ACC112 (cell line): Measurements from ENCODE around the gene SPAG7.

ENCODE experiments used
- H2AFZ ChIP-seq: fragments of 200-600 bp; sonication (generic); one replicate; pipeline ENCODE4 v1.6.0; 2017; ENCODE audit warnings: antibody characterized with exemption, low read length; ENCODE audit not compliant: unreplicated experiment
- H3K27ac ChIP-seq: fragments of 200-600 bp; sonication (generic); 2 replicates; pipeline ENCODE4 v1.5.1; 2014; ENCODE audit warnings: low read depth, mild to moderate bottlenecking, antibody characterized with exemption, low read length, moderate library complexity
- H3K27me3 ChIP-seq: fragments of 200-600 bp; sonication (generic); 2 replicates; pipeline ENCODE4 v1.6.1; 2014; ENCODE audit warnings: mild to moderate bottlenecking, antibody characterized with exemption, low read length, moderate library complexity, mixed read lengths; ENCODE audit not compliant: insufficient read depth
- H3K36me3 ChIP-seq: fragments of 200-600 bp; sonication (generic); 2 replicates; pipeline ENCODE4 v1.6.1; 2016; ENCODE audit warnings: mild to moderate bottlenecking, antibody characterized with exemption, low read length, moderate library complexity, mixed read lengths; ENCODE audit not compliant: insufficient read depth
- H3K4me1 ChIP-seq: fragments of 200-600 bp; sonication (generic); one replicate; pipeline ENCODE4 v1.6.1; 2016; ENCODE audit warnings: low read length, mixed read lengths; ENCODE audit not compliant: insufficient read depth, unreplicated experiment, control insufficient read depth
- H3K4me3 ChIP-seq: fragments of 200-600 bp; sonication (generic); 2 replicates; pipeline ENCODE4 v1.5.1; 2014; ENCODE audit warnings: mild to moderate bottlenecking, low read depth, low read length
- H3K79me2 ChIP-seq: fragments of 200-600 bp; sonication (generic); one replicate; pipeline ENCODE4 v1.6.0; 2016; ENCODE audit warnings: low read length; ENCODE audit not compliant: control insufficient read depth, unreplicated experiment, insufficient read depth

Gene SPAG7

GRCh38 chr17:4997302-4998026, 29.8 kb upstream of the SPAG7 start, which contains the start of the genes INCA1 and KIF1C:
INCA1 (minus strand) TSS chr17:4997522; CDS start chr17:4994437, 3,085 bp downstream.
KIF1C (plus strand) TSS chr17:4997950; CDS start chr17:5000247, 2,297 bp downstream.
- peak within 1 kb of the TSS; percentile 98 for H3K4me3 ChIP-seq
- H3K27me3 ChIP-seq: no peaks in the 10 kb centered on the region
- H2AFZ ChIP-seq: peak within 1 kb of the TSS; percentile 92
- H3K36me3 ChIP-seq: peaks cover 14% of the 10 kb centered on the region; the same call in 1 of the 2 replicates
- H3K79me2 ChIP-seq: peaks cover 38% of the 10 kb centered on the region
- peak within 1 kb of the TSS; percentile 55 for H3K27ac ChIP-seq
- H3K4me1 ChIP-seq: peaks cover 19% of the 10 kb centered on the region

- H3K27me3 ChIP-seq: no peaks in the 10 kb centered on the region
- H3K79me2 ChIP-seq: peaks cover 17% of the 10 kb centered on the region
- H3K27ac ChIP-seq: no peak overlapping the region
- H3K36me3 ChIP-seq: no peaks in the 10 kb centered on the region
- peaks cover 13% of the 10 kb centered on the region for H3K4me1 ChIP-seq
- no peak overlapping the region for H2AFZ ChIP-seq
- H3K4me3 ChIP-seq: no peak overlapping the region
These were observed 26.5 kb upstream of the SPAG7 start for GRCh38 chr17:4994081-4994595.

GRCh38 chr17:4987767-4988567, 20.4 kb upstream of the SPAG7 start:
- H3K27me3 ChIP-seq: no peaks in the 10 kb centered on the region
- peaks cover 18% of the 10 kb centered on the region for H3K79me2 ChIP-seq
- H3K36me3 ChIP-seq: no peaks in the 10 kb centered on the region
- H2AFZ ChIP-seq: peak overlapping the region; percentile 88
- peak overlapping the region; percentile 80 for H3K4me3 ChIP-seq
- H3K4me1 ChIP-seq: peaks cover 28% of the 10 kb centered on the region
- peak overlapping the region; percentile 46 for H3K27ac ChIP-seq

- H2AFZ ChIP-seq: peak within 1 kb of the TSS; percentile 88
- peak within 1 kb of the TSS; percentile 80 for H3K4me3 ChIP-seq
- H3K79me2 ChIP-seq: peaks cover 18% of the 10 kb centered on the region
- peak within 1 kb of the TSS; percentile 46 for H3K27ac ChIP-seq
- no peaks in the 10 kb centered on the region for H3K36me3 ChIP-seq
- H3K4me1 ChIP-seq: peaks cover 37% of the 10 kb centered on the region
- H3K27me3 ChIP-seq: no peaks in the 10 kb centered on the region
These were observed 19.5 kb upstream of the SPAG7 start, which contains the start of gene CAMTA2 for GRCh38 chr17:4986951-4987766. CAMTA2 (minus strand) TSS chr17:4987675; CDS start chr17:4986222, 1,453 bp downstream.

- H3K27me3 ChIP-seq: no peaks in the 10 kb centered on the region
- peak overlapping the region; percentile 11 for H3K27ac ChIP-seq
- H3K4me1 ChIP-seq: peaks cover 41% of the 10 kb centered on the region
- H3K79me2 ChIP-seq: peaks cover 18% of the 10 kb centered on the region
- no peaks in the 10 kb centered on the region for H3K36me3 ChIP-seq
- peak overlapping the region; percentile 9 for H2AFZ ChIP-seq
- H3K4me3 ChIP-seq: peak overlapping the region; percentile 80
These were observed 18.8 kb upstream of the SPAG7 start for GRCh38 chr17:4986403-4986802.

- no peaks in the 10 kb centered on the region for H3K27me3 ChIP-seq
- no peak overlapping the region for H3K27ac ChIP-seq
- H3K4me3 ChIP-seq: no peak overlapping the region
- H3K79me2 ChIP-seq: peaks cover 4% of the 10 kb centered on the region
- no peaks in the 10 kb centered on the region; the same call in 1 of the 2 replicates for H3K36me3 ChIP-seq
- peaks cover 22% of the 10 kb centered on the region for H3K4me1 ChIP-seq
- H2AFZ ChIP-seq: no peak overlapping the region
These were observed 14.7 kb upstream of the SPAG7 start for GRCh38 chr17:4982305-4982704.

- H3K4me1 ChIP-seq: peaks cover 13% of the 10 kb centered on the region
- no peak overlapping the region for H3K27ac ChIP-seq
- H3K79me2 ChIP-seq: no peaks in the 10 kb centered on the region
- no peaks in the 10 kb centered on the region for H3K27me3 ChIP-seq
- H2AFZ ChIP-seq: no peak overlapping the region
- H3K36me3 ChIP-seq: no peaks in the 10 kb centered on the region; the same call in 1 of the 2 replicates
- no peak overlapping the region for H3K4me3 ChIP-seq
These were observed 13.1 kb upstream of the SPAG7 start for GRCh38 chr17:4980644-4981216.

GRCh38 chr17:4978726-4979125, 11.1 kb upstream of the SPAG7 start:
- H3K36me3 ChIP-seq: no peaks in the 10 kb centered on the region; the same call in 1 of the 2 replicates
- no peak overlapping the region for H3K4me3 ChIP-seq
- H3K79me2 ChIP-seq: no peaks in the 10 kb centered on the region
- H3K27ac ChIP-seq: no peak overlapping the region
- H3K27me3 ChIP-seq: no peaks in the 10 kb centered on the region
- H3K4me1 ChIP-seq: peaks cover 13% of the 10 kb centered on the region
- H2AFZ ChIP-seq: no peak overlapping the region

- peaks cover 13% of the 10 kb centered on the region; the same call in 1 of the 2 replicates for H3K36me3 ChIP-seq
- peaks cover 7% of the 10 kb centered on the region for H3K79me2 ChIP-seq
- no peak overlapping the region for H2AFZ ChIP-seq
- no peak overlapping the region for H3K27ac ChIP-seq
- no peaks in the 10 kb centered on the region for H3K27me3 ChIP-seq
- H3K4me1 ChIP-seq: peaks cover 19% of the 10 kb centered on the region
- no peak overlapping the region for H3K4me3 ChIP-seq
These were observed 6.6 kb upstream of the SPAG7 start for GRCh38 chr17:4974115-4974670.
